HepG2 (cell line): ENCODE measurements around the gene CD84. TPM values are rescaled to one million over a fixed set of nuclear protein-coding genes. Genes with fewer than 3 reads are reported as not detected.
"Not testable (repeated sequence)": the region's sequence is repeated elsewhere in the genome, so short reads cannot be mapped to it uniquely, and the experiment has no call there.

Source experiments
- ATAC-seq: fragments of 200-7000 bp; cut with Tn5 transposase; 3 replicates; pipeline ENCODE4 v1.9.1; 2020; ENCODE audit warnings: mild to moderate bottlenecking, moderate library complexity
- BruUV-seq: library from RNA; stranded (reverse); fragments of 400-500 nt; replicated peaks from 2 replicates; lab custom pipeline; 2021; lab: Mats Ljungman, UMichigan
- CTCF ChIA-PET: fragments of 300-600 bp; formaldehyde crosslinking; extraction: SDS; loops from one replicate; lab custom pipeline; 2021; ENCODE audit warnings: low total read pairs, inconsistent platforms, low intra/inter-chr PET ratio; lab: Yijun Ruan, JAX
- POLR2A ChIA-PET: fragments of 350-600 bp; sonication (Branson Sonifier 250); formaldehyde crosslinking; loops from one replicate; lab custom pipeline; 2020; ENCODE audit warnings: antibody characterized with exemption, inconsistent platforms; lab: Yijun Ruan, JAX
- DNase-seq: peaks from one replicate; pipeline ENCODE4 v3.0.0-alpha.2; 2015; ENCODE audit warnings: low spot score
- FAIRE-seq: peaks from 3 replicates; lab custom pipeline; 2011; peaks lifted over from hg19 to GRCh38; lab: Jason Lieb, UNC
- H2AFZ ChIP-seq: one replicate; pipeline ENCODE4 v1.6.1; 2011; ENCODE audit warnings: low read length, inconsistent platforms
- H3K27ac ChIP-seq: fragments of 300-600 bp; 3 replicates; pipeline ENCODE4 v1.8.0; 2011; ENCODE audit warnings: mixed run types, mild to moderate bottlenecking, mixed read lengths, low read length, inconsistent platforms; ENCODE audit not compliant: insufficient read depth; ENCODE audit errors: extremely low read length
- H3K27me3 ChIP-seq, 2 experiments: fragments of 200-600 bp in 1 of 2; 2 replicates in 1 of 2; 3 replicates in 1 of 2; pipeline versions ENCODE4 v1.6.0 to v1.8.0; 2011; ENCODE audit warnings: low read length in 2 of 2, mild to moderate bottlenecking in 2 of 2, moderate library complexity in 2 of 2, inconsistent platforms in 1 of 2; ENCODE audit not compliant: insufficient read depth in 2 of 2, control insufficient read depth in 1 of 2
- H3K36me3 ChIP-seq, 2 experiments: fragments of 200-600 bp in 1 of 2; replicated peaks in 1 of 2; 2 replicates in 1 of 2; 3 replicates in 1 of 2; pipeline versions ENCODE4 v1.5.1 to v1.8.0; 2011; ENCODE audit warnings: low read length in 2 of 2, inconsistent platforms in 1 of 2; ENCODE audit not compliant: insufficient read depth in 2 of 2, control insufficient read depth in 1 of 2
- H3K4me1 ChIP-seq: 2 replicates; pipeline ENCODE4 v1.5.1; 2012; ENCODE audit warnings: low read length, inconsistent platforms; ENCODE audit not compliant: insufficient read depth
- H3K4me2 ChIP-seq: 2 replicates; pipeline ENCODE4 v1.6.0; 2011; ENCODE audit warnings: low read depth, low read length, inconsistent platforms
- H3K4me3 ChIP-seq, 3 experiments: fragments of 200-600 bp in 1 of 3; sonication (generic), shearing (Covaris generic) in 1 of 3; replicated peaks in 1 of 3; 2 replicates each; pipeline ENCODE4 v1.5.1; 2011 to 2016; ENCODE audit warnings: low read length in 3 of 3, inconsistent platforms in 2 of 3, low read depth in 2 of 3, mild to moderate bottlenecking in 2 of 3, control low read depth in 1 of 3, mixed read lengths in 1 of 3; ENCODE audit not compliant: insufficient read depth in 1 of 3
- H3K79me2 ChIP-seq: one replicate; pipeline ENCODE4 v1.6.1; 2011; ENCODE audit warnings: low read length, inconsistent platforms; ENCODE audit not compliant: insufficient read depth
- H3K9ac ChIP-seq: 2 replicates; pipeline ENCODE4 v1.6.0; 2011; ENCODE audit warnings: mild to moderate bottlenecking, low read depth, low read length, inconsistent platforms; ENCODE audit not compliant: insufficient read depth
- H3K9me3 ChIP-seq: 2 replicates; pipeline ENCODE4 v1.5.1; 2012; ENCODE audit warnings: mild to moderate bottlenecking, low read length
- H4K20me1 ChIP-seq: 2 replicates; pipeline ENCODE4 v1.6.0; 2011; ENCODE audit warnings: inconsistent platforms, mild to moderate bottlenecking, low read length, moderate library complexity; ENCODE audit not compliant: insufficient read depth
- GFI1 ChIP-seq: sonication (generic); formaldehyde crosslinking; IDR thresholded peaks from 2 replicates; pipeline ENCODE4 v1.5.0; 2020; ENCODE audit warnings: missing genetic modification reagents, mild to moderate bottlenecking, borderline replicate concordance
- LRRFIP1 ChIP-seq: sonication (generic); formaldehyde crosslinking; conservative IDR thresholded peaks from 2 replicates; pipeline ENCODE4 v1.4.0; 2020; ENCODE audit warnings: missing genetic modification reagents
- MBD4 ChIP-seq: IDR thresholded peaks from 2 replicates; pipeline ENCODE4 v1.6.1; 2012; ENCODE audit warnings: low read length, inconsistent platforms, borderline replicate concordance
- PHF8 ChIP-seq: sonication (generic); formaldehyde crosslinking; IDR thresholded peaks from 2 replicates; pipeline ENCODE4 v1.5.0; 2020; ENCODE audit warnings: missing genetic modification reagents
- SKI ChIP-seq: fragments of 450-650 bp; IDR thresholded peaks from one replicate; pipeline ENCODE4 v1.6.1; 2018; ENCODE audit warnings: mild to moderate bottlenecking; ENCODE audit not compliant: partially characterized antibody
- SPEN ChIP-seq: sonication (generic); formaldehyde crosslinking; IDR thresholded peaks from 2 replicates; pipeline ENCODE4 v1.5.1; 2020; ENCODE audit warnings: low read depth, mild to moderate bottlenecking, missing genetic modification reagents
- SRY ChIP-seq: sonication (generic); formaldehyde crosslinking; IDR thresholded peaks from 2 replicates; pipeline ENCODE4 v1.8.0; 2022; ENCODE audit warnings: mild to moderate bottlenecking, missing genetic modification reagents
- ZNF552 ChIP-seq: sonication (generic); formaldehyde crosslinking; IDR thresholded peaks from 2 replicates; pipeline ENCODE4 v1.9.0; 2022; ENCODE audit warnings: missing genetic modification reagents, mild to moderate bottlenecking, borderline replicate concordance
- WGBS: methylation state at CpG from one replicate; pipeline ENCODE4 v1.1.6; 2017; ENCODE audit warnings: low lambda C conversion rate; 5-methylcytosine and 5-hydroxymethylcytosine counted together
- in situ Hi-C: cut with HindIII; loops from 2 replicates; pipeline ENCODE4 v1.10.0; 2017; ENCODE audit warnings: low pct_unique_long_range_greater_than_20kb; ENCODE audit not compliant: extremely low pct_ligation_motif_present
- intact Hi-C: fragments of 100-400 bp; cut with micrococcal nuclease; formaldehyde crosslinking; loops from one replicate; pipeline ENCODE4 v1.10.0; 2022; ENCODE audit not compliant: unreplicated experiment
- polyA plus RNA-seq, 8 experiments: library from polyadenylated mRNA; depleted of rRNA in 3 of 8; stranded (reverse) in 7 of 8; unstranded in 1 of 8; fragments of >200 nt; fragmentation: Illumina TruSeq in 4 of 8; extraction: Trizol in 4 of 8; gene quantifications; 2 replicates each; pipeline versions ENCODE4 v1.2.1 to v1.2.3, GENCODE V29; 2011 to 2016; ENCODE audit warnings: low read depth in 4 of 8, missing spikeins in 1 of 8, mixed read lengths in 1 of 8; ENCODE audit not compliant: insufficient read depth in 1 of 8
- total RNA-seq, 5 experiments: library from RNA; depleted of rRNA; stranded (reverse); fragments of >200 nt; fragmentation: Illumina TruSeq; extraction: Trizol; gene quantifications; 2 replicates each; pipeline ENCODE4 v1.2.3, GENCODE V29; 2016; ENCODE audit warnings: low read depth in 1 of 5

CD84 gene
- total and polyA plus RNA-seq, 2 of the 13 experiments (the other 11 are each of a cell fraction or from before 2014, with no cell fraction given): not detected

GRCh38 chr1:160499631-160500030 is 79.7 kb downstream of the CD84 start:
- Histone ChIP-seq H3K36me3 (no peaks in the 10 kb centered on the region), H2AFZ (no peak overlapping the region), H3K9me3 (no peaks in the 10 kb centered on the region; the same call in 1 of the 2 replicates), H3K9ac (no peak overlapping the region), H3K79me2 (no peaks in the 10 kb centered on the region), H3K4me2 (no peak overlapping the region), H3K4me1 (no peaks in the 10 kb centered on the region), H3K27ac (no peak overlapping the region), H4K20me1 (no peaks in the 10 kb centered on the region), H3K27me3 (no peaks in the 10 kb centered on the region), H3K4me3 (no peak overlapping the region)
- ATAC-seq (no peak), FAIRE-seq (no peak), DNase-seq (no peak)
- CTCF ChIA-PET: no interaction called here
- TF ChIP-seq SRY (CRISPR knock-in tag): no peak
- no peak for TF ChIP-seq PHF8 (CRISPR knock-in tag)
- no peak for TF ChIP-seq MBD4
- no peak for TF ChIP-seq LRRFIP1
- TF ChIP-seq SPEN (CRISPR knock-in tag): no peak
- no peak for TF ChIP-seq GFI1 (CRISPR knock-in tag)
- TF ChIP-seq SKI: no peak
- no peak for TF ChIP-seq ZNF552
- in situ Hi-C loops (no loop called here), intact Hi-C loops (no loop called here)
- 0% methylated on average over 1 of the region's 1 CpG for WGBS
- POLR2A ChIA-PET: no interaction called here
- BruUV-seq: no TSS peak

- 8% methylated on average over 3 of the region's 3 CpGs for WGBS
- H3K4me2 ChIP-seq, H3K27ac ChIP-seq, H3K79me2 ChIP-seq, in situ Hi-C loops, ATAC-seq, CTCF ChIA-PET, BruUV-seq, H3K4me3 ChIP-seq, H2AFZ ChIP-seq, H3K9me3 ChIP-seq, H3K9ac ChIP-seq, H3K27me3 ChIP-seq, FAIRE-seq, DNase-seq, H3K36me3 ChIP-seq, intact Hi-C loops, H4K20me1 ChIP-seq, POLR2A ChIA-PET, H3K4me1 ChIP-seq: not testable (repeated sequence)
These were observed 80.8 kb downstream of the CD84 start for GRCh38 chr1:160498301-160499065.
